Adrenal gland (tissue), 12 donors: ENCODE measurements around the gene POPDC2. TPM values are rescaled to one million over a fixed set of nuclear protein-coding genes. Genes with fewer than 3 reads are reported as not detected.

Source experiments
- DNase-seq, 7 donors: peaks; one replicate each; pipeline ENCODE4 v3.0.0-alpha.2; 2019 to 2020
- H3K27ac ChIP-seq, 5 donors: fragments of 200-600 bp; sonication (generic) in 4 of 5; 1 replicate in 3 of 5; 2 replicates in 2 of 5; pipeline versions ENCODE4 v1.5.1 to v1.8.0; 2016 to 2020; ENCODE audit warnings: mild to moderate bottlenecking in 1 of 5
- H3K27me3 ChIP-seq: fragments of 200-600 bp; 2 replicates; pipeline ENCODE4 v1.8.0; 2021
- H3K36me3 ChIP-seq, 2 donors: fragments of 200-600 bp; replicated peaks in 1 of 2; 1 replicate in 1 of 2; 2 replicates in 1 of 2; pipeline versions ENCODE4 v1.5.1 to v1.8.0; 2018 to 2022
- H3K4me1 ChIP-seq, 2 donors: fragments of 200-600 bp; replicated peaks in 1 of 2; 1 replicate in 1 of 2; 2 replicates in 1 of 2; pipeline versions ENCODE4 v1.5.1 to v1.8.0; 2018 to 2021
- H3K4me3 ChIP-seq, 4 donors: fragments of 200-600 bp; sonication (generic) in 3 of 4; one replicate each; pipeline ENCODE4 v1.5.1; 2016 to 2018
- H3K9me3 ChIP-seq, 3 donors: fragments of 200-600 bp; sonication (generic) in 1 of 3; replicated peaks in 1 of 3; 1 replicate in 2 of 3; 2 replicates in 1 of 3; pipeline versions ENCODE4 v1.5.1 to v1.8.0; 2016 to 2021
- POLR2A ChIP-seq, 2 donors: fragments of 450-650 bp; IDR thresholded peaks; one replicate each; pipeline ENCODE4 v1.6.1; 2017; ENCODE audit warnings: antibody characterized with exemption in 2 of 2, mild to moderate bottlenecking in 2 of 2, moderate library complexity in 1 of 2
- WGBS, 4 donors: extraction: QIAGEN DNeasy Blood & Tissue Kit in 2 of 4; methylation state at CpG; one replicate each; pipeline versions ENCODE4 v1.1.5 to v1.1.7; 2013 to 2017; 5-methylcytosine and 5-hydroxymethylcytosine counted together
- intact Hi-C, 2 donors: fragments of 100-400 bp; cut with DNase I; formaldehyde crosslinking; loops; one replicate each; pipeline versions ENCODE4 v1.14.1 to v1.15.0; 2022 to 2023
- polyA plus RNA-seq, 3 donors: library from polyadenylated mRNA; stranded (reverse); fragments of 200-250 nt in 2 of 3; fragments of 350-450 nt in 1 of 3; fragmentation: Illumina TruSeq in 1 of 3; extraction: RNeasy Lipid Tissue Mini Kit (QIAGEN cat#74804) in 1 of 3; gene quantifications; one replicate each; pipeline ENCODE4 v1.2.3, GENCODE V29; 2013 to 2014
- total RNA-seq, 9 donors: library from RNA; depleted of rRNA in 4 of 9; stranded (reverse); fragments of >200 nt in 4 of 9; fragments of 120-200 nt in 1 of 9; fragmentation: NEBNext Ultra II Directional in 1 of 9; extraction: Animal tissue kit (Norgen Biotek cat#: 25700) in 1 of 9; gene quantifications; one replicate each; pipeline versions ENCODE4 v1.1.0 to v1.2.4, GENCODE V29; 2013 to 2023
- TF ChIP-seq, protein P1 (sequence below), 6 experiments: fragments of 450-650 bp in 4 of 6; fragments of 200-600 bp in 2 of 6; sonication (generic) in 1 of 6; IDR thresholded peaks; 1 replicate in 5 of 6; 2 replicates in 1 of 6; pipeline versions ENCODE4 v1.5.1 to v1.8.0; 2016 to 2021; ENCODE audit warnings: antibody characterized with exemption in 6 of 6, mild to moderate bottlenecking in 2 of 6, moderate library complexity in 1 of 6
- donor health status: healthy with polysubstance abuse.
- donor health status: Bipolar disorder and iron deficiency.
- donor health status: DM: yes; HTN: yes; CAD: no.
- donor health status: DM: no; HTN: no; CAD: no.
- donor health status: DM: no; HTN: no; CAD: no.
- donor health status: DM: yes; HTN: yes; CAD: no.

POPDC2 gene
- total and polyA plus RNA-seq, 12 donors, result 1.3 to 17.5 (median 3.3) TPM

DNA sequence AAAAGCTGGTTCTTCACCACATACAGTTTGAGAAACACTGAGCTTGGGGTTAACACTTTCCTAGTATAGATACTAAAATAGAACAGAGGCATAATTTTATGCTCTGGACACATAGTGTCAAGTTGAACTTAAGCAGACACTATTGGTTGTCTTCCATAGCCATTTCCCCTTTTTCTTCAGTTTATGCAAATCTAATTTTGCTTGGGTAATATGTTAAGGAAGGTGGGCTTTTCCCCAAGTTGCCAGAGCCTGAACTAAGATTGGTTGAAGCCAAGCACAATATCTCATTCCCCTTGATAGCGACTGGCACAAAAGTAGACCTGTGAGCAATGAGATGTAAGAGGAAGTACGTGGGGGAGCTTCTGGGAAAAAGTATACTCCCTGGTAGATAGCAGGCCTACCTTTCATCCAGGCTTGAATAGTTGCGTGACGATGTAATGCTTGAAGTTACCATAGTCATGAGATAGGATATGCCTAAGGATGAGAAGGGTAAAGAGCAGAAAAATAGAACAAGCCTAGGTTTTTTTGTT lies 4.5 kb upstream of the POPDC2 start:
- Histone ChIP-seq H3K27ac (no peak overlapping the region), H3K36me3 (no peaks in the 10 kb centered on the region), H3K4me3 (no peak overlapping the region), H3K4me1 (peaks cover 29 to 36% of the 10 kb centered on the region in 2 donors), H3K9me3 (no peaks in the 10 kb centered on the region), H3K27me3 (no peaks in the 10 kb centered on the region)
- TF ChIP-seq, protein P1, sequence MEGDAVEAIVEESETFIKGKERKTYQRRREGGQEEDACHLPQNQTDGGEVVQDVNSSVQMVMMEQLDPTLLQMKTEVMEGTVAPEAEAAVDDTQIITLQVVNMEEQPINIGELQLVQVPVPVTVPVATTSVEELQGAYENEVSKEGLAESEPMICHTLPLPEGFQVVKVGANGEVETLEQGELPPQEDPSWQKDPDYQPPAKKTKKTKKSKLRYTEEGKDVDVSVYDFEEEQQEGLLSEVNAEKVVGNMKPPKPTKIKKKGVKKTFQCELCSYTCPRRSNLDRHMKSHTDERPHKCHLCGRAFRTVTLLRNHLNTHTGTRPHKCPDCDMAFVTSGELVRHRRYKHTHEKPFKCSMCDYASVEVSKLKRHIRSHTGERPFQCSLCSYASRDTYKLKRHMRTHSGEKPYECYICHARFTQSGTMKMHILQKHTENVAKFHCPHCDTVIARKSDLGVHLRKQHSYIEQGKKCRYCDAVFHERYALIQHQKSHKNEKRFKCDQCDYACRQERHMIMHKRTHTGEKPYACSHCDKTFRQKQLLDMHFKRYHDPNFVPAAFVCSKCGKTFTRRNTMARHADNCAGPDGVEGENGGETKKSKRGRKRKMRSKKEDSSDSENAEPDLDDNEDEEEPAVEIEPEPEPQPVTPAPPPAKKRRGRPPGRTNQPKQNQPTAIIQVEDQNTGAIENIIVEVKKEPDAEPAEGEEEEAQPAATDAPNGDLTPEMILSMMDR (IDR thresholded peaks at IDR 0.05), result no peak
- no peak for TF ChIP-seq POLR2A (IDR thresholded peaks at IDR 0.05)
- WGBS, 4 donors, result 80 to 94% (median 94%) methylated on average over 4 of the region's 4 CpGs
- intact Hi-C loops, result no loop called here
- DNase-seq, result no peak

DNA sequence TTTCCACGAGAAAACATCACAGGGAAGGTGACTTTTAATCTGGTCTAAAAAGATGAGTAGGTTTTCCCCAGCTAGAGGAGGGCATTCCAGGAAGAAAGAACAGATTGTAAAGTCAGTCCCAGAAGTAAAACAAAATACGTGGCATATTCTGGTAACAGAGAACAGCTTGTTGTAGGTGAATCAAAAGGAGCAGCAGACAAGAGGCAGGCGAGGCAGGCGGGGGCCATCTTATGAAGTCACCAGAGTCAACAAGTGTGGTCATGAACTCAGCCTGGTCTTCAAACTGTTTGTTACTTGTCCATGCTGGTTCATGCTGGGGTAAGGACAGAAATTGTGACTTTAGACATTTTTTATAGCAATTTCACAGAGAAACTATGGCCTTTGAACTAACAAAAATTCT lies 4.0 kb upstream of the POPDC2 start:
- DNase-seq, result no peak
- no peaks in the 10 kb centered on the region for H3K27me3 ChIP-seq
- no peak overlapping the region for H3K4me3 ChIP-seq
- intact Hi-C loops, result no loop called here
- peak overlapping the region in 3 of 5 donors; percentile 21 to 46 (median 24) for H3K27ac ChIP-seq
- no peaks in the 10 kb centered on the region for H3K36me3 ChIP-seq
- WGBS, 4 donors, result 82 to 86% (median 85%) methylated on average over 4 of the region's 4 CpGs
- TF ChIP-seq, protein P1 (IDR thresholded peaks at IDR 0.05), result no peak
- TF ChIP-seq POLR2A (IDR thresholded peaks at IDR 0.05), result no peak
- no peaks in the 10 kb centered on the region for H3K9me3 ChIP-seq
- H3K4me1 ChIP-seq, result peaks cover 23 to 31% of the 10 kb centered on the region in 2 donors

DNA sequence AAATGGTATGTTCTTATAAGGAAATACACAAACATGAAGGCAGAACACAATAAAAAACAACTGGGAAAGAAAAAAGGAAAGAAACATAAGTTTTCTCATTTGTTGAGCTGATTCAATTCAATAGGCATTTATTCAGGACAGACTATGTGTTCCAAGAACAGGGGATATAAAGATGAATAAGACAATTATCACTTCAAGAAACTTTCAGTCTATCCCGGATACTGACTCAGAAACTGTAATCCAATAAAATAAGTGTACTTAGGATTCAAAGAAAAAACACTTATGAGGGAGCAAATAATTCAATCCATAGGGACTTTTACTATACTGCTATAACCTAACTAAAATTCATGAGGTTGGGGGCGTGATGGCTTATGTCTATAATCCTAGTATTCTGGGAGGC lies 3.5 kb upstream of the POPDC2 start:
- peaks cover 22 to 29% of the 10 kb centered on the region in 2 donors for H3K4me1 ChIP-seq
- H3K4me3 ChIP-seq, result no peak overlapping the region
- DNase-seq, result no peak
- no peaks in the 10 kb centered on the region for H3K36me3 ChIP-seq
- TF ChIP-seq, protein P1 (IDR thresholded peaks at IDR 0.05), result no peak
- no peak for TF ChIP-seq POLR2A (IDR thresholded peaks at IDR 0.05)
- no peaks in the 10 kb centered on the region for H3K27me3 ChIP-seq
- intact Hi-C loops, result no loop called here
- 72 to 78% (median 74%) methylated on average over 2 of the region's 2 CpGs for WGBS, 4 donors
- no peaks in the 10 kb centered on the region for H3K9me3 ChIP-seq
- H3K27ac ChIP-seq, result peak overlapping the region in 2 of 5 donors; percentile 46 to 51

DNA sequence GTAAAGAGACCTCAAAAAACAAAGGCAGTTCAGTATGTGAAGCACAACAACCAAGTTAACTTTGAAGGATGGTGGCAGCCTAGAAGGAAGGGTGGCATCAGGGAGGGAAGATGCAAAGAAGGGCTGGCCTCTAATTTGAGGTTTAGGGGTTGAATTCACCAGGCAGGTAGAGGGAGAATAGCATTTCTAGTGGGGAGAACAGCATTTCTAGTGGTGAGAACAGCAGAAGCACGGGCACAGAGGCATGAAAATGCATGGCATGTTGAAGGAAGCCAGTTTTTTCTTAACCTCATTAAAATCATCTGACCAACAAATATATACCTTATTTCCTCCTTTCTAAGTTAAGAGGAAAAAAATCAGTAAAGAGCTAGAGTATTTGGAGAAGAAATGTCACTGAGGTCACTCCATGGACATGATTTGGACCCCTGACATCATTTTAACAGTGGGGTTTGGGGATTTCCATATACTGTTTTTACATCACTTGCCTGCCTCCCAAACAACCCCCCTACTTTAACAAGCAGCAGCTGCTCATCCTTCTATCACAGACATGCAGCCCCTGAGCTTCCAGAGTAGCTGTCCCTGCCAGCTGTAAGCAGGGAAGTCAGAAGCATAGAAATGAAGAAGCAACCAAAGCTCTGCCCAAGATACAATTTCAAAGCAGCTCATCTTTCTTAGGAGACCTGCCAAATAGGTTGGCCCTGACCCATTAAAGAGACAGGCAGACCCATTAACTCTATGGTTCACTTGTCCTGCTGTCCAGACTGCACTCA lies 2.4 kb upstream of the POPDC2 start:
- H3K9me3 ChIP-seq, result no peaks in the 10 kb centered on the region
- no peak overlapping the region for H3K4me3 ChIP-seq
- peaks cover 29 to 36% of the 10 kb centered on the region in 2 donors for H3K4me1 ChIP-seq
- H3K36me3 ChIP-seq, result no peaks in the 10 kb centered on the region
- TF ChIP-seq, protein P1 (IDR thresholded peaks at IDR 0.05), result peak in 1 of 6 experiments; percentile 22
- TF ChIP-seq POLR2A (IDR thresholded peaks at IDR 0.05), result no peak
- peak overlapping the region in 4 of 5 donors; percentile 46 to 69 (median 52) for H3K27ac ChIP-seq
- intact Hi-C loops, result no loop called here
- 52 to 73% (median 62%) methylated on average over 1 of the region's 1 CpG for WGBS, 4 donors
- peak in 6 of 7 donors; percentile 35 to 75 (median 56) for DNase-seq
- no peaks in the 10 kb centered on the region for H3K27me3 ChIP-seq
